Kidney (tissue), 22 donors: ENCODE measurements around the gene CAPRIN2. TPM values are rescaled to one million over a fixed set of nuclear protein-coding genes. Genes with fewer than 3 reads are reported as not detected.

Experiments
- DNase-seq, 5 donors: peaks; one replicate each; pipeline ENCODE4 v3.0.0-alpha.2; 2013 to 2020
- FAIRE-seq: peaks from 2 replicates; lab custom pipeline; 2012; peaks lifted over from hg19 to GRCh38; lab: Jason Lieb, UNC
- H3K27ac ChIP-seq, 2 donors: one replicate each; pipeline ENCODE4 v1.7.0; 2013; ENCODE audit warnings: low read depth in 2 of 2, low read length in 2 of 2, inconsistent platforms in 1 of 2
- H3K27me3 ChIP-seq: one replicate; pipeline ENCODE4 v1.7.1; 2013; ENCODE audit warnings: low read length, inconsistent platforms; ENCODE audit not compliant: control insufficient read depth, insufficient read depth
- H3K36me3 ChIP-seq, 3 donors: one replicate each; pipeline versions ENCODE4 v1.7.0 to v1.7.1; 2013; ENCODE audit warnings: low read length in 3 of 3, control low read depth in 1 of 3, inconsistent platforms in 1 of 3; ENCODE audit not compliant: insufficient read depth in 3 of 3, control insufficient read depth in 2 of 3
- H3K4me1 ChIP-seq, 3 donors: one replicate each; pipeline versions ENCODE4 v1.7.0 to v1.7.1; 2013; ENCODE audit warnings: low read length in 3 of 3, inconsistent platforms in 1 of 3, low read depth in 1 of 3; ENCODE audit not compliant: control insufficient read depth in 2 of 3, insufficient read depth in 2 of 3
- H3K4me3 ChIP-seq, 3 donors: one replicate each; pipeline versions ENCODE4 v1.7.0 to v1.8.1; 2013; ENCODE audit warnings: low read length in 3 of 3, control low read depth in 1 of 3, inconsistent platforms in 1 of 3
- H3K9ac ChIP-seq, 3 donors: one replicate each; pipeline versions ENCODE4 v1.7.0 to v1.7.1; 2013; ENCODE audit warnings: low read length in 3 of 3, control low read depth in 1 of 3, inconsistent platforms in 1 of 3
- H3K9me3 ChIP-seq, 3 donors: one replicate each; pipeline versions ENCODE4 v1.7.0 to v1.7.1; 2013; ENCODE audit warnings: low read length in 3 of 3, control low read depth in 1 of 3, inconsistent platforms in 1 of 3; ENCODE audit not compliant: control insufficient read depth in 2 of 3, insufficient read depth in 1 of 3
- CTCF ChIP-seq: IDR thresholded peaks from 3 replicates; pipeline ENCODE4 v1.5.1; 2012; ENCODE audit warnings: mild to moderate bottlenecking, moderate library complexity, borderline replicate concordance; ENCODE audit not compliant: insufficient read depth; ENCODE audit errors: extremely low read depth
- intact Hi-C: fragments of 100-400 bp; cut with DNase I; formaldehyde crosslinking; loops from one replicate; pipeline ENCODE4 v1.11.1; 2022
- long read RNA-seq, 10 donors: library from polyadenylated mRNA in 1 of 10; unstranded in 1 of 10; transcript quantifications; one replicate each; pipeline ENCODE4 v2.0.0 and lab custom pipeline, GENCODE V29; 2021 to 2026
- polyA plus RNA-seq: library from polyadenylated mRNA; stranded (reverse); fragments of 350-450 nt; fragmentation: Illumina TruSeq; extraction: RNeasy Lipid Tissue Mini Kit (QIAGEN cat#74804); gene quantifications from one replicate; pipeline ENCODE4 v1.2.3, GENCODE V29; 2014; ENCODE audit warnings: low read depth, low replicate concordance; ENCODE audit not compliant: insufficient read depth
- total RNA-seq: library from RNA; stranded (reverse); fragmentation: NEBNext Ultra II Directional; extraction: Animal tissue kit (Norgen Biotek cat#: 25700); gene quantifications from one replicate; pipeline ENCODE4 v1.2.1, GENCODE V29; 2021
- donor health status: control.
- donor health status: control.
- donor health status: control.
- donor health status: control.
- donor health status: control.
- donor health status: DM: yes; HTN: yes; CAD: no.
- donor health status: Normal renal cell carcinoma (clear cell type).

Gene CAPRIN2
- total RNA-seq (21.5 TPM), polyA plus RNA-seq (15.6 TPM)
- long read RNA-seq, donor 1, full-length matches to known transcripts, result 1 of 1 reads
- long read RNA-seq, donor 1, partial matches to known transcripts, result 0 of 1 reads
- long read RNA-seq, donor 1, other reads (novel, unspliced or antisense), result 0 of 1 reads
- long read RNA-seq, donor 2, partial matches to known transcripts, result 0 of 1 reads
- long read RNA-seq, donor 2, other reads (novel, unspliced or antisense), result 0 of 1 reads
- long read RNA-seq, donor 3, result 0 reads
- long read RNA-seq, donor 4, result 0 reads
- long read RNA-seq, donor 5, result 0 reads
- long read RNA-seq, donor 6, result 0 reads
- long read RNA-seq, donor 7, partial matches to known transcripts, result 0 of 2 reads
- long read RNA-seq, donor 7, other reads (novel, unspliced or antisense), result 2 of 2 reads
- long read RNA-seq, donor 8, partial matches to known transcripts, result 0 of 1 reads
- long read RNA-seq, donor 8, other reads (novel, unspliced or antisense), result 0 of 1 reads
- long read RNA-seq, donor 9, result 0 reads
- long read RNA-seq, donor 10, partial matches to known transcripts, result 0 of 2 reads
- long read RNA-seq, donor 10, other reads (novel, unspliced or antisense), result 0 of 2 reads

- TF ChIP-seq CTCF, result peak; percentile 23
- Histone ChIP-seq H3K4me3 (peak within 1 kb of the TSS; percentile 94 to 98 (median 96)), H3K4me1 (peaks cover 4 to 13% (median 4%) of the 10 kb centered on the region in 3 donors), H3K9me3 (no peaks in the 10 kb centered on the region), H3K27ac (peak within 1 kb of the TSS; percentile 89 to 94), H3K9ac (peak within 1 kb of the TSS; percentile 81 to 94 (median 89)), H3K36me3 (no peaks in the 10 kb centered on the region), H3K27me3 (no peaks in the 10 kb centered on the region)
- peak; percentile 97 to 99 (median 97) for DNase-seq
- intact Hi-C loops, result no loop called here
- FAIRE-seq, result no peak
Measured at GRCh38 chr12:30754750-30755394, at the start of gene CAPRIN2. CAPRIN2 (minus strand) TSS chr12:30754951; CDS start chr12:30753520, 1,431 bp downstream.

- intact Hi-C loops, result no loop called here
Measured at GRCh38 chr12:30797689-30798088, 42.9 kb upstream of the CAPRIN2 start.

GRCh38 chr12:30796891-30797371 lies 42.2 kb upstream of the CAPRIN2 start:
- Histone ChIP-seq H3K27ac (no peak overlapping the region), H3K4me1 (peaks cover 0 to 9% (median 0%) of the 10 kb centered on the region in 3 donors), H3K9me3 (no peaks in the 10 kb centered on the region), H3K36me3 (no peaks in the 10 kb centered on the region), H3K9ac (no peak overlapping the region), H3K4me3 (peak overlapping the region; percentile 18 to 54 (median 44)), H3K27me3 (no peaks in the 10 kb centered on the region)
- intact Hi-C loops, result no loop called here
- peak; percentile 22 to 52 (median 39) for DNase-seq
- TF ChIP-seq CTCF, result no peak
- no peak for FAIRE-seq

More at GRCh38 chr12:30797689-30798088, 42.9 kb upstream of the CAPRIN2 start:
- TF ChIP-seq CTCF, result no peak
- Histone ChIP-seq H3K4me3 (no peak overlapping the region), H3K4me1 (peaks cover 0 to 9% (median 0%) of the 10 kb centered on the region in 3 donors), H3K9me3 (no peaks in the 10 kb centered on the region), H3K9ac (no peak overlapping the region), H3K36me3 (no peaks in the 10 kb centered on the region), H3K27ac (no peak overlapping the region), H3K27me3 (no peaks in the 10 kb centered on the region)
- FAIRE-seq (no peak), DNase-seq (no peak)
